ENCODE measurements around the gene KHDC1. TPM values are rescaled to one million over a fixed set of nuclear protein-coding genes. Genes with fewer than 3 reads are reported as not detected.
"Not testable (repeated sequence)": the region's sequence is repeated elsewhere in the genome, so short reads cannot be mapped to it uniquely, and the experiment has no call there.

The KHDC1 gene
- total RNA-seq, 2 experiments from 2014 or later = 3.2 to 5.0 TPM

GRCh38 chr6:73193302-73193701, 69.7 kb downstream of the KHDC1 start:
- ATAC-seq (ENCODE audit: low read depth); POLR2A ChIA-PET; DNase-seq; H3K27me3 Mint-ChIP-seq; H3K36me3 Mint-ChIP-seq; H3K4me1 Mint-ChIP-seq; H3K9me3 Mint-ChIP-seq; H3K4me3 Mint-ChIP-seq; H3K27ac Mint-ChIP-seq: not testable (repeated sequence)

Other genes with a start within 250 kb of the KHDC1 start
- not detected for gene KHDC1L, start 37.7 kb downstream of the KHDC1 start, total RNA-seq
- not detected for gene DPPA5, start 91.1 kb upstream of the KHDC1 start, total RNA-seq
- gene KHDC3L, start 99.5 kb upstream of the KHDC1 start, total RNA-seq = not detected
- gene OOEP, start 106.7 kb upstream of the KHDC1 start, total RNA-seq = 1 to 10 TPM; 1.1 to 1.4 TPM
- gene DDX43, start 131.6 kb upstream of the KHDC1 start, total RNA-seq = 1 to 10 TPM; 1.3 to 3.5 TPM
- 10 to 100 TPM; 25.9 to 26.6 TPM for gene CGAS, start 189.1 kb upstream of the KHDC1 start, total RNA-seq
- 10 to 100 TPM; 65.4 to 70.4 TPM for gene MTO1, start 198.5 kb upstream of the KHDC1 start, total RNA-seq